HG02588 (cell line): ENCODE results near the gene RAB31.
"Not testable (repeated sequence)": the region's sequence is repeated elsewhere in the genome, so short reads cannot be mapped to it uniquely, and the experiment has no call there.

Experiments
- ATAC-seq: cut with Tn5 transposase; IDR thresholded peaks from one replicate; pipeline ENCODE4 v1.9.1; 2021; ENCODE audit warnings: mild to moderate bottlenecking, moderate library complexity; ENCODE audit not compliant: unreplicated experiment

RAB31 gene

GRCh38 chr18:9857479-9857998, 149.4 kb downstream of the RAB31 start:
- ATAC-seq, result not testable (repeated sequence)

DNA sequence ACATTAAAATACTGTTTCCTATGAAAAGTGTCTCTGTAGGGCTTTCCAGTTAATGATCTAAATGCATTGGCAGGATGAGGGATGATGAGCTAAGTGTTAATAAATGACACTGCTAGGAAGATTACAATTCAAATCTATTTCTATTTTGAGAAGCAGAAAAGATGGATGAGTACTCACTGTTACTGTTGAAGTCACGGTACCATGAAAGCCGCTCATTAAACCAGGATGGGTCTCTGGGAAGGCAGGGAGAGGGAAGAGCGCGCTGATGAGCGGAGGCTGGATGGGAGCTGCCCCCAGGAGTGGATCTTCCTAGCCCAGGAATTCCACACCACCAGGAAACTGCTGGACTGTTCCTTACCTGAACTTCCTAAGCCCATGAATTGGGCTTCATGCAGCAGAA, 150.5 kb downstream of the RAB31 start:
- no peak for ATAC-seq

DNA sequence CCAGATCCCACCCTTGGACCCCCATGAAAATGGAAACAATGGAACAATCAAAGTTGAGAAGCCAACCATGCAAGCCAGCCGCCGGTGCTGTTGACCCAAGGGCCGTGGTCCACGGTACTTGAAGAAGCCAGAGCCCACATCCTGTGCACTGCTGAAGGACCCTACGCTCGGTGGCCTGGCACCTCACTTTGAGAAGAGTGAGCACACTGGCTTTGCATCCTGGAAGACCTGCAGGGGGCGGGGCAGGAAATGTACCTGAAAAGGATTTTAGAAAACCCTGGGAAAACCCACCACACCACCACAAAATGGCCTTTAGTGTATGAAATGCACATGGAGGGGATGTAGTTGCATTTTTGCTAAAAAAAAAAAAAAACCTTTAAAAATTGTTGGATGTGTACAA, 151.1 kb downstream of the RAB31 start:
- no peak for ATAC-seq

- no peak for ATAC-seq
Measured at GRCh38 chr18:9860682-9861081, 152.6 kb downstream of the RAB31 start.

GRCh38 chr18:9861157-9861556, 153.1 kb downstream of the RAB31 start:
- ATAC-seq, result peak; percentile 89

DNA sequence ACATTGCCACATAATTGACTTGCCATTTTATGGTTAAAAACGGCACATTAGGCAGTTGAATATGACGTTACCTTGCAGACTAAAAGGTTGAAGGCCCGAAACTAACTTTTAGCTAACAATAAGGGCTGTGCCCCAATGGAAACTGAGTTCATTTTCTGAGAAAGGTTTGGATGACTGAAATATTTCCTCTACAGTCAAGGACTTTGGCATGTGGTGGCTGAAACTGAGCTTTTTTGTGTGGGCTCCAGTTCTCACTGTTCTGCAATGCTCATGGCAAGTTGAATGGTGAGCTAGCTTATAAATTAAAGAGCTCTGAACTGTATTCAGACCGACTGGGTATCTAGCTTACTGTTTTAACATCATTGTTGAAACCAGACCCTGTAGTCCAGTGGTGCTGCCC, 153.8 kb downstream of the RAB31 start:
- no peak for ATAC-seq

- ATAC-seq, result no peak
Measured at GRCh38 chr18:9862686-9863085, 154.6 kb downstream of the RAB31 start.

DNA sequence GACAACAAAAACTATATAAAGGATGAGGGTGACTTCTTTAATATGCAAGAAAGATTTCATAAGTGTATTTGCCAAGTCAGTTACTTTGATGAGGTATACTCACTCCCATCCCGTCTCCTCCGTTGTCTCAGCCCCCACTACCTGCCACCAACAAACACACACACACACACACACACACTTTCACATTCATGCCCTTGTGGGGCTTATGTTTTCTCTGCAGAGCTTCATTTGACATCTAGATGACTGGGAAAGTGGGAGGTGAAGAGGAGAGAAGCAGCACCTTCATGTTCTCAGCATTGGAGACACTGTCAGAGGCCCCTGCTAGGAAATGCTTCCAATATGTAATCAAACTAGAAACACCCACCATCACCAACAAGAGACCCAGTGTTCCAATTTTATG, 155.2 kb downstream of the RAB31 start:
- ATAC-seq, result no peak

DNA sequence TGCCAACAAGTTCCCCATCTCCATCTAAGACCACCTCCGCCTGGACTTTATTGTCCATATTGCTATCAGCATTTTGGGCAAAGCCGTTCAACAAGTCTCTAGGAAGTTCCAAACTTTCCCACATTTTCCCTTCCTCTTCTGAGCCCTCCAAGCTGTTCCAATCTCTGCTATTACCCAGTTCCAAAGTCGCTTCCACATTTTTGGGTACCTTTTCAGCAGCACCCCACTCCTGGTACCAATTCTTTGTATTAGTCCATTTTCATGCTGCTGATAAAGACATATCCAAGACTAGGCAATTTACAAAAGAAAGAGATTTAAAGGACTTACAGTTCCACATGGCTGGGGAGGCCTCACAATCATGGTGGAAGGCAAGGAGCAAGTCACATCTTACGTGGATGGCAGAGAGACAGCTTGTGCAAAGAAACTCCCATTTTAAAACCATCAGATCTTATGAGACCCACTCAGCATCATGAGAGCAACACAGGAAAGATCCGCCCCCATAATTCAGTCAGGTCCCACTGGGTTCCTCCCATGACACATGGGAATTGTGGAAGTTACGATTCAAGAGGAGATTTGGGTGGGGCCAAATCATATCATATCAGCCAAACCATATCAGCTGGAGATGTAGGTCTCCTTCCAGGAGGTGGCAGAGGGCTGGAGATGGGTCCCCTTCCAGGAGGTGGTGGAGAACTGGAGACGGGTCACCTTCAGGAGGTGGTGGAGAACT, 157.8 kb downstream of the RAB31 start:
- no peak for ATAC-seq

- ATAC-seq, result no peak
Measured at GRCh38 chr18:9866627-9867026, 158.5 kb downstream of the RAB31 start.

GRCh38 chr18:9867071-9867594, 159.0 kb downstream of the RAB31 start:
- no peak for ATAC-seq

GRCh38 chr18:9868857-9869714, 161.0 kb downstream of the RAB31 start:
- ATAC-seq, result no peak

- peak; percentile 84 for ATAC-seq
Measured at GRCh38 chr18:9869715-9870430, 161.8 kb downstream of the RAB31 start.

GRCh38 chr18:9870431-9871008, 162.4 kb downstream of the RAB31 start:
- ATAC-seq, result no peak

DNA sequence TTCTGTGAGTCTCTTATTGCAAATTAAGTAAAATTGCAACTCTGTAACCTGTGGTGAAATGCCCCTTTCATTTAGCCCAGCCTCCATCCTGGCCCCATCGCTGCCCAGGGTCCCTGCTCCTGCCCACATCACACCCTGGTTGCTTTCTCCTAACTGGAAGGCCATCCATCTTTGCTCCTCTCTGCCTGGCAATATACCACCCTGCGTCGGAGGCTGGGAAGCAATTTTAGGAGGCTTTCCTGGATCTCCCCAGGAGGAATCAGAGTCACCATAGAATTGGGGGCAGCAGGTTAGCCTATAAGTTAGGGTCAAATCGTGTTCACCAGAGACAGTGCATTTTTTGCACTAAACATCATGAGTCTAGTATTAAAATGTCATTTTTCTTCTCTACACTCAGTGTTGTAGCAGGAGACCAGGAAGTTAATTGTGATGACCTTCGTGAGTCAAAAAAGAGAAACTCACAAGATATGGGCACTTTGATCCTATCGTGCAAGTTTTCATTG, 163.2 kb downstream of the RAB31 start:
- ATAC-seq, result no peak

GRCh38 chr18:9872823-9873222, 164.7 kb downstream of the RAB31 start:
- no peak for ATAC-seq

- no peak for ATAC-seq
Measured at GRCh38 chr18:9874728-9875127, 166.6 kb downstream of the RAB31 start.

DNA sequence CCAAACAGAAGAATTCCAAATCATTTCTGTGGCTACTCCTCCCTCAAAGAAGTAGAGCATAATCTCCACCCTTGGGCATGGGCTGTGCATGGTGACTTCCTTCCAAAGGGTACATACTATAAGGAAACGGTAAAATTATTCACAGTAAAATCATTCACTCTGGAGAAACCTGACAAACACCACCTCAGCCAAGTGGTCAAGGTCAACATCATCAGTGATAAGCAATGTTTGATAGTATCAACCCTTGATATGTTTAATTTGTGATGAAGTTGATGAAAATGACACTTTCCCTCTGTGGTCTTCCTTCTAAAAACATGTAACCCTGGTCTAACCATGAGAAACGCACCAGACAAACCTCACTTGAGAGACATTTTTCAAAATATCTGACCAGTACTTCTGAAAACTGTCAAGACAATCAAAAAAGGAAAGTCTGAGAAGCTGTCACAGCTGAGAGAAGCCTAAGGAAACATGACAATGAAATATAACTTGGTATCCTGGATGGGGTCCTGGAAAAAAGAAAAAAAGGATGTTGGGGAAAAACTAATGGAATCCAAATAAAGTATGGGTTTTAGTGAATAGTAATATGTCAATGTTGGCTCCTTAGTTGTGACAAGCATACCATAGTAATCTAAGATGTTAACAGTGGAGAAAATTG, 168.2 kb downstream of the RAB31 start:
- ATAC-seq, result no peak

DNA sequence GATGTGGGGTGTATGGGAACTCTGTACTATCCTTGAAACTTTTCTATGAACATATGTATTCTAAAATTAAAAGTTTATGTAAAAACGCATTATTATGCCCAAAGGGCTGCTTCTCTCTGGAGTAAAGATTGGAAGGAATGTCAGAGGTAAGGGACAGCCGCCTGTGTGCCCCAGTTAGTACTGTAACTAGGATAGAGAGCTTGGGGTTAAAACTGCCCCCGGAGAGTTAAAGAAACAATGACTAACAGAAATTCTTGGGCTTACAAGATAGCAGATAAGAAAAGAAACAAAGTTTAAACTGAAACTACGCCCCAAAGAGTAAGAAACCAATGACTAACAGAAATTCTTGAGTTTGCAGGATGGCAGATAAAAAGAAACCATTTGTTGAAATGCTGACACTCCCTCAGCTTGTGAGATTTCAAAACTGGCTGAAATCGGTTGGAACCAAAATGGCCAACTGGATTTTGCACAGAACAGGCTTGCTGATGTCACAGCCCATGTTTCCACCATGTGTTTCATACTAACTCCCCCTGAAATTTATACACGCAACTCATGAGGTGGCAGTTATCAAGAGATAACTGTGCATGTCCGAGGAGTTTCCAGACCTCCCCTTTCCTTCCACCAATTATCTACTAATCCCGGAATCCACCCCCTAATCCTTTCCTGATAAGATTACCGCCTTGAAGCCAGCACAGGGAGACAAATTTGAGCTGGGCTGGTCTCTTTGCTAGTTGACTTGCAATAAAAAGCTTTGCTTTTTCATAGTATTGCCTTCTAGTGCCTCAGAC, 169.0 kb downstream of the RAB31 start:
- no peak for ATAC-seq
